CD4-positive, alpha-beta T cell treated with Interleukin-15 for 4 hours (primary cell): Measurements from ENCODE around the gene PTTG2.

Experiments
- DNase-seq: peaks from one replicate; pipeline ENCODE4 v3.0.0-alpha.2; 2020; ENCODE audit warnings: low spot score

The PTTG2 gene

GRCh38 chr4:37988670-37989069 lies 28.5 kb downstream of the PTTG2 start:
- DNase-seq, result no peak

- DNase-seq, result no peak
Measured at GRCh38 chr4:37989398-37990260, 29.4 kb downstream of the PTTG2 start.

- no peak for DNase-seq
Measured at GRCh38 chr4:37990731-37991245, 30.6 kb downstream of the PTTG2 start.

- DNase-seq, result no peak
Measured at GRCh38 chr4:37991623-37992410, 31.6 kb downstream of the PTTG2 start.

GRCh38 chr4:37993806-37994205 lies 33.6 kb downstream of the PTTG2 start:
- DNase-seq, result no peak

GRCh38 chr4:37994569-37994968 lies 34.4 kb downstream of the PTTG2 start:
- no peak for DNase-seq

GRCh38 chr4:37995299-37995821 lies 35.2 kb downstream of the PTTG2 start:
- no peak for DNase-seq

GRCh38 chr4:37995981-37996775 lies 36.0 kb downstream of the PTTG2 start:
- no peak for DNase-seq

- DNase-seq, result no peak
Measured at GRCh38 chr4:37998226-37998625, 38.0 kb downstream of the PTTG2 start.

- DNase-seq, result no peak
Measured at GRCh38 chr4:37999000-37999716, 39.0 kb downstream of the PTTG2 start.

- DNase-seq, result no peak
Measured at GRCh38 chr4:37999965-38000364, 39.8 kb downstream of the PTTG2 start.

GRCh38 chr4:38001927-38002326 lies 41.7 kb downstream of the PTTG2 start:
- no peak for DNase-seq

GRCh38 chr4:38002451-38003071 lies 42.4 kb downstream of the PTTG2 start:
- no peak for DNase-seq

- no peak for DNase-seq
Measured at GRCh38 chr4:38003102-38003501, 42.9 kb downstream of the PTTG2 start.

GRCh38 chr4:38003628-38004027 lies 43.4 kb downstream of the PTTG2 start:
- DNase-seq, result no peak

GRCh38 chr4:38004062-38004461 lies 43.9 kb downstream of the PTTG2 start:
- no peak for DNase-seq

GRCh38 chr4:38004887-38005286 lies 44.7 kb downstream of the PTTG2 start:
- no peak for DNase-seq

- no peak for DNase-seq
Measured at GRCh38 chr4:38005637-38006036, 45.4 kb downstream of the PTTG2 start.

GRCh38 chr4:38007645-38008044 lies 47.4 kb downstream of the PTTG2 start:
- no peak for DNase-seq

GRCh38 chr4:38008571-38009021 lies 48.4 kb downstream of the PTTG2 start:
- no peak for DNase-seq

GRCh38 chr4:38009421-38009820 lies 49.2 kb downstream of the PTTG2 start:
- no peak for DNase-seq
